ENCODE data around the gene TOPAZ1. TPM values are rescaled to one million over a fixed set of nuclear protein-coding genes. Genes with fewer than 3 reads are reported as not detected.

Gene TOPAZ1
- total RNA-seq, 2 experiments from 2014 or later: not detected

DNA sequence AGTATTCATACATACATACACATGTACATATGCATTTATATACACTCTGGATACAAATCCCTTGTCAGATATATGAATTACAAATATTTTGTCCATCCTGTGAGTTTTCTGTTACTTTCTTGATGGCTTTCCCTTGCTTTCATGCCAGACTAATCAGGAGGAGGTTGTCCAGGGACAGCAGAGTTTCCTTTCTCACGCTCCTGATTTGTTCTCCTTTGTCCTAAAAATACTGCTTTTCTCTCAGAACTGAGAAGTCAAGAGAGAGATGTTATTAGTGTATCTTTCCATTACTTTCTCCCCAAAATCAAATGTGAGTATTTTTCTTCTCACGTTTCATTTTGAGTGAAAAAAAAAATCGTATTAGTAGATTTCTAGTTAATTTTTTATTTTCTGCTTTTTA lies 84.8 kb downstream of the TOPAZ1 start:
- Mint-ChIP-seq H3K36me3 (ENCODE audit: low read depth) (no peaks in the 10 kb centered on the region), H3K27ac (no peak overlapping the region), H3K4me1 (ENCODE audit: low read depth) (no peaks in the 10 kb centered on the region), H3K9me3 (no peaks in the 10 kb centered on the region), H3K27me3 (peaks cover 7% of the 10 kb centered on the region), H3K4me3 (no peak overlapping the region)
- CTCF ChIA-PET: interaction anchor here (0.7 kb wide), 1 partner anchor 71 kb away, joined by 3 read pairs; no protein-coding TSS in a partner anchor
- POLR2A ChIA-PET: no interaction called here
- DNase-seq (no peak), ATAC-seq (no peak)
- intact Hi-C loops (cut with micrococcal nuclease): loop anchor here (10.0 kb wide), 1 partner anchor 198 kb away; no protein-coding TSS in a partner anchor
- TF ChIP-seq, protein P1, sequence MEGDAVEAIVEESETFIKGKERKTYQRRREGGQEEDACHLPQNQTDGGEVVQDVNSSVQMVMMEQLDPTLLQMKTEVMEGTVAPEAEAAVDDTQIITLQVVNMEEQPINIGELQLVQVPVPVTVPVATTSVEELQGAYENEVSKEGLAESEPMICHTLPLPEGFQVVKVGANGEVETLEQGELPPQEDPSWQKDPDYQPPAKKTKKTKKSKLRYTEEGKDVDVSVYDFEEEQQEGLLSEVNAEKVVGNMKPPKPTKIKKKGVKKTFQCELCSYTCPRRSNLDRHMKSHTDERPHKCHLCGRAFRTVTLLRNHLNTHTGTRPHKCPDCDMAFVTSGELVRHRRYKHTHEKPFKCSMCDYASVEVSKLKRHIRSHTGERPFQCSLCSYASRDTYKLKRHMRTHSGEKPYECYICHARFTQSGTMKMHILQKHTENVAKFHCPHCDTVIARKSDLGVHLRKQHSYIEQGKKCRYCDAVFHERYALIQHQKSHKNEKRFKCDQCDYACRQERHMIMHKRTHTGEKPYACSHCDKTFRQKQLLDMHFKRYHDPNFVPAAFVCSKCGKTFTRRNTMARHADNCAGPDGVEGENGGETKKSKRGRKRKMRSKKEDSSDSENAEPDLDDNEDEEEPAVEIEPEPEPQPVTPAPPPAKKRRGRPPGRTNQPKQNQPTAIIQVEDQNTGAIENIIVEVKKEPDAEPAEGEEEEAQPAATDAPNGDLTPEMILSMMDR (IDR thresholded peaks at IDR 0.05): no peak

DNA sequence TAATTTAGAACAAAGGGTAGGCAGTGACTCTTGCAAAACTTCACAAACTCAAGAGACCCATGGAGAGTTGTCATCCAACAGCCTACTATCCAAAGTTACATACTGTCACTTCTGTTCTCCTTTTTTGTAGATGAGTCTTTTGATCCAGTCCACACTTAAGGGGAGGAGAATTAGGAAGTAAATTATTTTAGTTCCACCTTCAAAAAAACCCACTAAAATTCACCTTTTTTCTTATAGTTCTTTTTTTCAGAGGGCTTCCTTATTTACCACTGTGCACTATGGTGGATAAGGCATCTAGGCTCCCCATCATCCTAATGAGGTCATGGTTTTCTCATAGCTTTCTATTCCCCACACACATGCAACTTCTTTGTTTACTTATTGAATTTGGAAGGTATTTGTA lies 88.3 kb downstream of the TOPAZ1 start:
- Mint-ChIP-seq H3K27me3 (peaks cover 12% of the 10 kb centered on the region), H3K4me1 (ENCODE audit: low read depth) (no peaks in the 10 kb centered on the region), H3K4me3 (no peak overlapping the region), H3K36me3 (ENCODE audit: low read depth) (no peaks in the 10 kb centered on the region), H3K27ac (no peak overlapping the region), H3K9me3 (no peaks in the 10 kb centered on the region)
- ChIA-PET CTCF (interaction anchor here (1.8 kb wide), 1 partner anchor 16 kb away, joined by 4 read pairs; no protein-coding TSS in a partner anchor), POLR2A (no interaction called here)
- intact Hi-C loops (cut with micrococcal nuclease): loop anchor here (10.0 kb wide), 1 partner anchor 195 kb away; no protein-coding TSS in a partner anchor
- no peak for DNase-seq
- TF ChIP-seq, protein P1 (IDR thresholded peaks at IDR 0.05): no peak
- ATAC-seq: no peak

DNA sequence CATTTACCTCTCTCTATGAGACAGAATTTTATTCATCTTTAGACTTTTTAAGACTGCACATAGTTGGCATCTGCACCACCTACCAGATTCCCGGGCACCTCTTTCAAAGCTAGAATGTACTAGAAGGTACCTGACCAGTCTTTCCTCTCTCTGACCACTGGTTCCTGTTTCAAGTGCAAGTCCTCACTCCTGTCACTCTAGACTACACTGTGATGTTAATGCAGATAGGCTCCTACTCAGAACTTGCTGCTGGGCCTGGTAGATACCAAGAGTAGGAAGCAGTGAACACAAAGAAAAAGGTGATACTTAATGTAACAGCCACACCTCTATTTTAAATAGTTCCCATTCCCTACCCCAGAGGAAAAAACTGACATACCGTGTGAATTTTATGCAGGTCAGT lies 88.8 kb downstream of the TOPAZ1 start:
- Mint-ChIP-seq H3K9me3 (no peaks in the 10 kb centered on the region), H3K27me3 (peaks cover 9% of the 10 kb centered on the region), H3K27ac (no peak overlapping the region), H3K4me1 (ENCODE audit: low read depth) (no peaks in the 10 kb centered on the region), H3K4me3 (no peak overlapping the region), H3K36me3 (ENCODE audit: low read depth) (no peaks in the 10 kb centered on the region)
- TF ChIP-seq, protein P1 (IDR thresholded peaks at IDR 0.05): no peak
- no peak for DNase-seq
- intact Hi-C loops (cut with micrococcal nuclease): no loop called here
- POLR2A ChIA-PET: interaction anchor here (0.6 to 0.7 kb wide), 2 partner anchors 25 to 1365 kb away, joined by 3 read pairs; no protein-coding TSS in a partner anchor
- ATAC-seq: no peak
- CTCF ChIA-PET: interaction anchor here (1.3 to 1.8 kb wide), 2 partner anchors 9 to 17 kb away, joined by 3 to 4 read pairs; no protein-coding TSS in a partner anchor

DNA sequence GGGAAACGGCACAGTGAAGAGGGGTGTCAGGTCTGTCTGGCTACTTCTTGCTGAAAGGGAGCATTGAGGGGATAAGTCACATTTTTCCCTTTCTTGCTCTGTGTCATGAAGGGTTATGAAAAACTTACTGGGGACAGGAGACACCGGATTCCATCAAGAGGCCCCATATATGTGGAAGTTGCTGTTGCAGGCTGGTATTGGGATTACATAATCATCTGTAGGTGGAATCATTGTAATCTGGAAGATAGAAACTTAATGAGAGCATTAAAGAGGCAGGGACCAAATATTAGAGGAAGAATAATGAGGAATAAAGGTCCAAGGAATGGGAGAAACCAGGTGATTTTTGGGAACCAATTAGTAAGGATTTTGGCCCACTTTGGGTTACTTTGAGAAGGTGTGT lies 92.6 kb downstream of the TOPAZ1 start:
- intact Hi-C loops (cut with micrococcal nuclease): no loop called here
- DNase-seq (no peak), ATAC-seq (no peak)
- POLR2A ChIA-PET: interaction anchor here (2.1 kb wide), 1 partner anchor 10 kb away, joined by 7 read pairs; no protein-coding TSS in a partner anchor
- Mint-ChIP-seq H3K27me3 (peaks cover 5% of the 10 kb centered on the region), H3K4me1 (ENCODE audit: low read depth) (peaks cover 6% of the 10 kb centered on the region), H3K9me3 (no peaks in the 10 kb centered on the region), H3K36me3 (ENCODE audit: low read depth) (no peaks in the 10 kb centered on the region), H3K27ac (no peak overlapping the region), H3K4me3 (no peak overlapping the region)
- TF ChIP-seq, protein P1 (IDR thresholded peaks at IDR 0.05): no peak
- CTCF ChIA-PET: no interaction called here

DNA sequence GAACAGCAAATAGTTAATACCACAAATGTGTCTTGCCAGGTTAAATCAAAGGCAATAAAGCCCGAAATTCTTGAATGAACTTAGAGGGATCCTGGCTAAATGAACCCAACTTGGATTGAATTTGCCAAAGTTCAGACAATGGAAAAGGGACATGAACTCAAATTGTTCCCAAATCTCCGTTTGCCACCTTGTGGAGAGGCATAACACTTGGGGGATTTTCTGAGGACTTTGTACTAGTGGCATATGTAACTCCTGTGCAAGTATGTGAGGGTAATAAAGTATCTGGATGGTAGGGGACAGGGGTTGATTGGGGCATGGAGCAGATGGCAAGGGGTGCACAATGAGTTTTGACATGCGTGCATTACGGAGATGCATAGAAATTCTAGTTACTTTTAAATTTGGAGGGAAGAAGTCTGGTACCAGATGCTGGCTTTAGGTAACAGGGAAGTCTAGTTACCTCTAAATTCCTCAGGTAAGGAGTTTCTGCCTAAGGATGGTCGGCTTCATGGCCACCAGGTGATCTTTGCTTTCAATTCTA lies 95.6 kb downstream of the TOPAZ1 start:
- intact Hi-C loops (cut with micrococcal nuclease): no loop called here
- Mint-ChIP-seq H3K27me3 (peaks cover 5% of the 10 kb centered on the region), H3K27ac (peak overlapping the region; percentile 98), H3K36me3 (ENCODE audit: low read depth) (peaks cover 5% of the 10 kb centered on the region), H3K9me3 (no peaks in the 10 kb centered on the region), H3K4me3 (peak overlapping the region; percentile 99), H3K4me1 (ENCODE audit: low read depth) (peaks cover 18% of the 10 kb centered on the region)
- ATAC-seq: no peak
- TF ChIP-seq, protein P1 (IDR thresholded peaks at IDR 0.05): no peak
- no peak for DNase-seq
- ChIA-PET CTCF (interaction anchor here (0.9 to 1.8 kb wide), 4 partner anchors 15 to 196 kb away, joined by 3 to 5 read pairs (median 4); no protein-coding TSS in a partner anchor), POLR2A (interaction anchor here (1.1 kb wide), 1 partner anchor 523 kb away, joined by 4 read pairs; no protein-coding TSS in a partner anchor)

All from activated CD8-positive, alpha-beta T cell treated with anti-CD3 and anti-CD28 coated beads for 36 hours (primary cell).